IMR-90 (cell line): ENCODE measurements around the gene URB2. TPM values are rescaled to one million over a fixed set of nuclear protein-coding genes. Genes with fewer than 3 reads are reported as not detected.

Experiments used
- ATAC-seq: fragments of 200-7000 bp; cut with Tn5 transposase; 2 replicates; pipeline ENCODE4 v1.9.1; 2020; ENCODE audit warnings: low read depth, mild to moderate bottlenecking, moderate library complexity
- BruUV-seq: library from RNA; stranded (reverse); fragments of 400-500 nt; replicated peaks from 2 replicates; lab custom pipeline; 2021; lab: Mats Ljungman, UMichigan
- CTCF ChIA-PET: fragments of 300-600 bp; formaldehyde crosslinking; extraction: SDS; loops from one replicate; lab custom pipeline; 2021; ENCODE audit warnings: antibody characterized with exemption; lab: Yijun Ruan, JAX
- POLR2A ChIA-PET: fragments of 300-600 bp; sonication (Branson Sonifier 250); formaldehyde crosslinking; loops from one replicate; lab custom pipeline; 2022; ENCODE audit warnings: antibody characterized with exemption; ENCODE audit not compliant: unreplicated experiment; lab: Charles Lee
- DNase-seq: peaks from one replicate; pipeline ENCODE4 v3.0.0; 2013
- H2AFZ ChIP-seq: replicated peaks from 2 replicates; pipeline ENCODE3; 2013; ENCODE audit warnings: low read length, mild to moderate bottlenecking; ENCODE audit not compliant: poor library complexity
- H2AK5ac ChIP-seq: 2 replicates; pipeline ENCODE4 v1.6.1; 2013; ENCODE audit warnings: low read depth, low read length, inconsistent platforms
- H2AK9ac ChIP-seq: replicated peaks from 2 replicates; pipeline ENCODE3; 2013; ENCODE audit warnings: mild to moderate bottlenecking, low read depth, low read length, moderate library complexity; ENCODE audit not compliant: poor library complexity
- H2BK120ac ChIP-seq: 2 replicates; pipeline ENCODE4 v1.6.1; 2013; ENCODE audit warnings: low read depth, low read length, inconsistent platforms
- H2BK15ac ChIP-seq: 3 replicates; pipeline ENCODE4 v1.6.1; 2013; ENCODE audit warnings: low read depth, low read length, inconsistent platforms
- H2BK20ac ChIP-seq: 2 replicates; pipeline ENCODE4 v1.6.1; 2013; ENCODE audit warnings: low read depth, mild to moderate bottlenecking, inconsistent platforms, low read length, moderate library complexity
- H2BK5ac ChIP-seq: 2 replicates; pipeline ENCODE4 v1.6.1; 2013; ENCODE audit warnings: mild to moderate bottlenecking, low read depth, low read length, inconsistent platforms; ENCODE audit not compliant: poor library complexity, severe bottlenecking
- H3K14ac ChIP-seq: replicated peaks from 2 replicates; pipeline ENCODE4 v1.6.1; 2013; ENCODE audit warnings: low read depth, low read length, inconsistent platforms
- H3K18ac ChIP-seq: 2 replicates; pipeline ENCODE4 v1.6.1; 2013; ENCODE audit warnings: low read depth, low read length, control low read depth
- H3K23ac ChIP-seq: 2 replicates; pipeline ENCODE4 v1.6.1; 2013; ENCODE audit warnings: low read depth, low read length, inconsistent platforms
- H3K27ac ChIP-seq: 2 replicates; pipeline ENCODE4 v1.5.1; 2013; ENCODE audit warnings: mild to moderate bottlenecking, control low read depth, low read length; ENCODE audit not compliant: insufficient read depth
- H3K27me3 ChIP-seq: 2 replicates; pipeline ENCODE4 v1.6.1; 2013; ENCODE audit warnings: low read length; ENCODE audit not compliant: control insufficient read depth, insufficient read depth
- H3K36me3 ChIP-seq: 2 replicates; pipeline ENCODE4 v1.6.1; 2013; ENCODE audit warnings: low read length, mixed read lengths; ENCODE audit not compliant: control insufficient read depth, insufficient read depth
- H3K4ac ChIP-seq: 2 replicates; pipeline ENCODE4 v1.6.1; 2013; ENCODE audit warnings: low read depth, low read length, inconsistent platforms
- H3K4me1 ChIP-seq: 2 replicates; pipeline ENCODE4 v1.6.1; 2013; ENCODE audit warnings: low read length, mixed read lengths; ENCODE audit not compliant: control insufficient read depth, insufficient read depth
- H3K4me2 ChIP-seq: 2 replicates; pipeline ENCODE4 v1.6.1; 2013; ENCODE audit warnings: low read depth, mild to moderate bottlenecking, control low read depth, low read length, moderate library complexity
- H3K4me3 ChIP-seq: 2 replicates; pipeline ENCODE4 v1.5.1; 2013; ENCODE audit warnings: low read depth, mild to moderate bottlenecking, control low read depth, low read length, moderate library complexity; ENCODE audit not compliant: insufficient read depth
- H3K56ac ChIP-seq: 2 replicates; pipeline ENCODE4 v1.6.1; 2013; ENCODE audit warnings: low read length, inconsistent platforms; ENCODE audit not compliant: insufficient read depth; ENCODE audit errors: extremely low read depth
- H3K79me1 ChIP-seq, 2 experiments: 2 replicates each; pipeline ENCODE4 v1.6.1; 2013; ENCODE audit warnings: low read length in 2 of 2, inconsistent platforms in 1 of 2, low read depth in 1 of 2
- H3K9ac ChIP-seq: 2 replicates; pipeline ENCODE4 v1.6.1; 2013; ENCODE audit warnings: low read depth, low read length, control low read depth
- H3K9me1 ChIP-seq: 2 replicates; pipeline ENCODE4 v1.6.1; 2013; ENCODE audit warnings: low read length, inconsistent platforms; ENCODE audit not compliant: insufficient read depth
- H3K9me3 ChIP-seq: 2 replicates; pipeline ENCODE4 v1.6.1; 2013; ENCODE audit warnings: low read length; ENCODE audit not compliant: control insufficient read depth, insufficient read depth
- H4K20me1 ChIP-seq: 2 replicates; pipeline ENCODE4 v1.6.1; 2013; ENCODE audit warnings: low read length, inconsistent platforms; ENCODE audit not compliant: insufficient read depth
- H4K5ac ChIP-seq: 2 replicates; pipeline ENCODE4 v1.6.1; 2013; ENCODE audit warnings: mild to moderate bottlenecking, low read depth, low read length, control low read depth
- H4K8ac ChIP-seq, 2 experiments: 2 replicates each; pipeline ENCODE4 v1.6.1; 2013; ENCODE audit warnings: low read depth in 2 of 2, low read length in 2 of 2, control low read depth in 1 of 2, inconsistent platforms in 1 of 2
- H4K91ac ChIP-seq: 2 replicates; pipeline ENCODE4 v1.6.1; 2013; ENCODE audit warnings: low read depth, low read length, inconsistent platforms; ENCODE audit not compliant: insufficient read depth
- BHLHE40 ChIP-seq: fragments of 150-350 bp; IDR thresholded peaks from 2 replicates; pipeline ENCODE4 v1.6.1; 2016; ENCODE audit warnings: mild to moderate bottlenecking, low read depth, low read length
- CEBPB ChIP-seq: IDR thresholded peaks from 2 replicates; pipeline ENCODE4 v1.6.1; 2012; ENCODE audit warnings: low read depth, low read length, improper control_type of control experiment
- CHD1 ChIP-seq: IDR thresholded peaks from 2 replicates; pipeline ENCODE4 v1.6.1; 2012; ENCODE audit warnings: low read depth, low read length, improper control_type of control experiment
- ELK1 ChIP-seq: fragments of 150-350 bp; IDR thresholded peaks from 2 replicates; pipeline ENCODE4 v1.6.1; 2016; ENCODE audit warnings: low read depth, mild to moderate bottlenecking, low read length, moderate library complexity, borderline replicate concordance
- FOS ChIP-seq: fragments of 150-350 bp; IDR thresholded peaks from 2 replicates; pipeline ENCODE4 v1.6.1; 2016; ENCODE audit warnings: low read depth, low read length
- MAFK ChIP-seq: IDR thresholded peaks from 2 replicates; pipeline ENCODE4 v1.6.1; 2012; ENCODE audit warnings: low read depth, low read length, improper control_type of control experiment
- MAZ ChIP-seq: IDR thresholded peaks from 2 replicates; pipeline ENCODE4 v1.6.1; 2012; ENCODE audit warnings: low read depth, mild to moderate bottlenecking, low read length, improper control_type of control experiment, moderate library complexity, borderline replicate concordance
- MXI1 ChIP-seq: IDR thresholded peaks from 2 replicates; pipeline ENCODE4 v1.6.1; 2012; ENCODE audit warnings: low read depth, mild to moderate bottlenecking, low read length, moderate library complexity, borderline replicate concordance
- NFE2L2 ChIP-seq: fragments of 150-350 bp; IDR thresholded peaks from 2 replicates; pipeline ENCODE4 v1.6.1; 2016; ENCODE audit warnings: low read depth, mild to moderate bottlenecking, low read length
- RAD21 ChIP-seq: IDR thresholded peaks from 2 replicates; pipeline ENCODE4 v1.6.1; 2012; ENCODE audit warnings: low read length, improper control_type of control experiment
- RCOR1 ChIP-seq: IDR thresholded peaks from 2 replicates; pipeline ENCODE4 v1.6.1; 2012; ENCODE audit warnings: mild to moderate bottlenecking, low read length, improper control_type of control experiment; ENCODE audit not compliant: insufficient replicate concordance
- RFX5 ChIP-seq: IDR thresholded peaks from 2 replicates; pipeline ENCODE4 v1.8.0; 2012; ENCODE audit warnings: low read depth, mild to moderate bottlenecking, low read length, moderate library complexity
- SMC3 ChIP-seq: fragments of 150-350 bp; IDR thresholded peaks from 2 replicates; pipeline ENCODE4 v1.6.1; 2016; ENCODE audit warnings: low read depth, mild to moderate bottlenecking, antibody characterized with exemption, low read length, moderate library complexity
- USF2 ChIP-seq: fragments of 150-350 bp; IDR thresholded peaks from 2 replicates; pipeline ENCODE4 v1.6.1; 2017; ENCODE audit warnings: mild to moderate bottlenecking, antibody characterized with exemption, low read length, low read depth
- WGBS, 2 experiments: methylation state at CpG; one replicate each; pipeline versions ENCODE4 v1.1.5 to v1.1.7; 2013; ENCODE audit warnings: missing lambda C conversion rate in 2 of 2; ENCODE audit not compliant: insufficient read length in 1 of 2; ENCODE audit errors: extremely low coverage in 2 of 2; 5-methylcytosine and 5-hydroxymethylcytosine counted together
- dilution Hi-C: fragments of 300-500 bp; cut with HindIII; formaldehyde crosslinking; loops from one replicate; pipeline ENCODE4 v1.14.3; 2018; ENCODE audit warnings: low sequenced_read_pairs; ENCODE audit not compliant: unreplicated experiment
- in situ Hi-C: fragments of 300-500 bp; cut with MboI; formaldehyde crosslinking; loops from 3 replicates; pipeline ENCODE4 v1.14.3; 2019; ENCODE audit warnings: low sequenced_read_pairs, inconsistent platforms, mixed read lengths
- intact Hi-C: fragments of 100-400 bp; cut with micrococcal nuclease; formaldehyde crosslinking; loops from 2 replicates; pipeline ENCODE4 v1.10.0; 2022
- polyA plus RNA-seq, 3 experiments: library from polyadenylated mRNA; depleted of rRNA; stranded (reverse); fragments of >200 nt; gene quantifications; 2 replicates each; pipeline ENCODE4 v1.2.3, GENCODE V29; 2012; ENCODE audit warnings: low replicate concordance in 1 of 3
- total RNA-seq: library from RNA; depleted of rRNA; stranded (reverse); fragments of >200 nt; gene quantifications from 2 replicates; pipeline ENCODE4 v1.2.3, GENCODE V29; 2012

The URB2 gene
- total and polyA plus RNA-seq, 2 of the 4 experiments (the other 2 are of a cell fraction): 5.9 to 15.4 TPM

DNA sequence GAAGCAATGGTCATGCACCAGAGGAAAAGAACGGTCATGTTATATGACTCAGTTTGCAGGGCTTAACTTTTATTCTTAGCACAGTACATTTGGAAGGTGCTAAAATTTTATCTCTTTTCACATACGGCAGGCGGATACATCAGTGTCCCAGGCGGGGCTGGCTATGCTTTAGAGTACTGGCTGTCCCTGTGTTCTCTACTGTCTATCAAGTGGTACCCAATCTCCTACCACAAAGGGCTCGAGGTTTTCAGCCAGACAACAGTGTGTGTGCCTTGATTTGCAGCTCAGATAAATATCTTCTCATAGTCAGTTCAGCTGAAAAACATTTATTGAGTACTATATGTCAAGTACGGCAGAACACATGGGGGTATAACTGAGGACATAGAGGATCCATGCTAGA is 65.3 kb downstream of the URB2 start:
- dilution Hi-C loops: no loop called here
- no peaks in the 10 kb centered on the region for H3K79me1 ChIP-seq
- no peak overlapping the region for H3K18ac ChIP-seq
- POLR2A ChIA-PET: no interaction called here
- no peak overlapping the region for H3K4me3 ChIP-seq
- no peak overlapping the region for H3K56ac ChIP-seq
- no peak overlapping the region for H3K23ac ChIP-seq
- no peak overlapping the region for H2AK9ac ChIP-seq
- H3K9me3 ChIP-seq: no peaks in the 10 kb centered on the region
- no CpG with 5 or more reads among the region's 6 CpGs for WGBS, 2 experiments
- peaks cover 5% of the 10 kb centered on the region; the same call in 1 of the 2 replicates for H3K4me1 ChIP-seq
- ATAC-seq (no peak), DNase-seq (no peak)
- H4K91ac ChIP-seq: no peak overlapping the region
- no peak overlapping the region for H3K14ac ChIP-seq
- TF ChIP-seq BHLHE40: no peak
- TF ChIP-seq CHD1: no peak
- TF ChIP-seq RFX5: no peak
- no peak for TF ChIP-seq MAFK
- TF ChIP-seq MAZ: no peak
- TF ChIP-seq USF2: no peak
- TF ChIP-seq NFE2L2: no peak
- TF ChIP-seq MXI1: no peak
- TF ChIP-seq RAD21: no peak
- no peak for TF ChIP-seq FOS
- TF ChIP-seq SMC3: no peak
- TF ChIP-seq RCOR1: no peak
- no peak for TF ChIP-seq ELK1
- TF ChIP-seq CEBPB: no peak
- no peak overlapping the region for H2AK5ac ChIP-seq
- no peak overlapping the region for H2BK5ac ChIP-seq
- no peak overlapping the region for H2BK120ac ChIP-seq
- no peaks in the 10 kb centered on the region for H3K36me3 ChIP-seq
- in situ Hi-C loops: no loop called here
- H3K4ac ChIP-seq: no peak overlapping the region
- no peak overlapping the region for H3K4me2 ChIP-seq
- CTCF ChIA-PET: no interaction called here
- H3K9me1 ChIP-seq: no peaks in the 10 kb centered on the region
- no peaks in the 10 kb centered on the region for H3K27me3 ChIP-seq
- H3K9ac ChIP-seq: no peak overlapping the region
- no peaks in the 10 kb centered on the region for H4K20me1 ChIP-seq
- H3K27ac ChIP-seq: no peak overlapping the region
- H4K8ac ChIP-seq: no peak overlapping the region
- intact Hi-C loops: loop anchor here (5.0 kb wide), 1 partner anchor 444 kb away; no protein-coding TSS in a partner anchor
- no TSS peak for BruUV-seq
- no peak overlapping the region for H2BK15ac ChIP-seq
- H4K5ac ChIP-seq: no peak overlapping the region
- no peak overlapping the region for H2AFZ ChIP-seq
- H2BK20ac ChIP-seq: no peak overlapping the region
